Lower leg skin (tissue), 3 donors: ENCODE data around the gene OSGIN1.

ENCODE experiments used
- CTCF ChIP-seq, 3 donors: fragments of 450-650 bp; IDR thresholded peaks; one replicate each; pipeline ENCODE4 v1.5.1; 2016; ENCODE audit warnings: antibody characterized with exemption in 3 of 3, mild to moderate bottlenecking in 3 of 3, moderate library complexity in 2 of 3
- POLR2A ChIP-seq, 2 donors: fragments of 450-650 bp; IDR thresholded peaks; one replicate each; pipeline ENCODE4 v1.6.1; 2016 to 2017; ENCODE audit warnings: antibody characterized with exemption in 2 of 2, mild to moderate bottlenecking in 1 of 2, moderate library complexity in 1 of 2

GRCh38 chr16:83954577-83955016, 1.6 kb downstream of the OSGIN1 start:
- TF ChIP-seq CTCF (IDR thresholded peaks at IDR 0.05) = no peak
- no peak for TF ChIP-seq POLR2A (IDR thresholded peaks at IDR 0.05)
